ENCODE measurements around the gene CYP2W1.

Gene CYP2W1

DNA sequence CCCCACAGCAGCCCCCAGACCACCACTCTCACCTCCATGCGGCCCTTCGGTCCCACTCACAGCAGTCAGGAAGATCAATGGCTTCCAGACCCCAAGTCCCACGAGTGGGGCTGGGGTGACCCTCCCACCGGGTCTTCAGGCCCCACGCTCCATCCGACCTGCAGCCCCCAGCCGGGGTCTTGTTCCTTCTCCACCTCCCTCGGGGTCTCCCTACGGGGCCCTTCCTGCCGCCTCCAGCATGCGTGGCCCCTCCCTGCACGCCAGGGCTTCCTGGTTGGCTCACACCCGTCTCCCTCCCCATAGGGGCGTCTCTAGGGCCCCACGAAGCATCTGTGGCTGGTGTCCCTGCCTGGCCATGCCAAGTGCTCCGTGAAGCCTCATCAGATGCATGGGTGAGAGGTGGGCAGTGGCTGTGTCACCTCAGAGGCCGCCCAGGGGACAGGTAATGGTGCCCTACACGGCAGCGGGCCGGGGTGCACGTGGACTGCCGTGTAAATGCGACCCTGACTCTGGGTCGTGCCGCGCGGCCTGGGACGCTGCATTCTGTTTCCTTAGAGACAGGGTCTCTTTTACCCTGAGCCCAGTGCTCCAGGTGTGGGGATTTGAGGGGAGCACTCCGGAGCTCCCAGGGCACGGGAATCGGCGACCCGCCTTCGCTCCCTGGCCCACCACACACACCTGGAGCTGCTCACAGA lies 48.4 kb upstream of the CYP2W1 start (continued):
- TF ChIP-seq ZNF449 (tag by site-specific recombination; IDR thresholded peaks at IDR 0.05) (no peak), ZNF174 (tag by site-specific recombination; IDR thresholded peaks at IDR 0.05) (no peak), GLIS2 (tag by site-specific recombination; IDR thresholded peaks at IDR 0.05) (no peak), ZNF664 (tag by site-specific recombination; IDR thresholded peaks at IDR 0.05) (no peak), ZNF18 (tag by site-specific recombination; IDR thresholded peaks at IDR 0.05) (no peak)

GRCh38 chr7:935164-935873 lies 47.7 kb upstream of the CYP2W1 start:
- ChIA-PET CTCF (no interaction called here), POLR2A (no interaction called here)
- Histone ChIP-seq H3K4me1 (ENCODE audit: control insufficient read depth, insufficient read depth, low read length) (no peaks in the 10 kb centered on the region), H3K4me3 (ENCODE audit: low read depth, low read length) (no peak overlapping the region), H3K36me3 (ENCODE audit: control insufficient read depth in 2 of 2, insufficient read depth in 1 of 2, low read length in 2 of 2) (no peaks in the 10 kb centered on the region; a peak in 1 of 3 replicates), H3K9me3 (ENCODE audit: control insufficient read depth, insufficient read depth, low read depth, low read length) (no peaks in the 10 kb centered on the region), H3K27ac (ENCODE audit: extremely low read depth, low read depth, low read length) (no peak overlapping the region)
- TF ChIP-seq ZNF776 (tag by site-specific recombination; IDR thresholded peaks at IDR 0.05; ENCODE audit: borderline replicate concordance) (no peak), ZNF292 (tag by site-specific recombination; IDR thresholded peaks at IDR 0.05; ENCODE audit: borderline replicate concordance, low read depth) (no peak), ZNF549 (tag by site-specific recombination; IDR thresholded peaks at IDR 0.05) (no peak), GLI2 (tag by site-specific recombination; IDR thresholded peaks at IDR 0.05; ENCODE audit: borderline replicate concordance, low read depth) (no peak), KLF10 (tag by site-specific recombination; IDR thresholded peaks at IDR 0.05) (no peak), ZNF501 (tag by site-specific recombination; IDR thresholded peaks at IDR 0.05) (no peak), ZNF324 (tag by site-specific recombination; IDR thresholded peaks at IDR 0.05) (no peak), ZNF239 (tag by site-specific recombination; IDR thresholded peaks at IDR 0.05) (no peak), KLF16 (tag by site-specific recombination; IDR thresholded peaks at IDR 0.05) (no peak)
- TF ChIP-seq, protein P1, sequence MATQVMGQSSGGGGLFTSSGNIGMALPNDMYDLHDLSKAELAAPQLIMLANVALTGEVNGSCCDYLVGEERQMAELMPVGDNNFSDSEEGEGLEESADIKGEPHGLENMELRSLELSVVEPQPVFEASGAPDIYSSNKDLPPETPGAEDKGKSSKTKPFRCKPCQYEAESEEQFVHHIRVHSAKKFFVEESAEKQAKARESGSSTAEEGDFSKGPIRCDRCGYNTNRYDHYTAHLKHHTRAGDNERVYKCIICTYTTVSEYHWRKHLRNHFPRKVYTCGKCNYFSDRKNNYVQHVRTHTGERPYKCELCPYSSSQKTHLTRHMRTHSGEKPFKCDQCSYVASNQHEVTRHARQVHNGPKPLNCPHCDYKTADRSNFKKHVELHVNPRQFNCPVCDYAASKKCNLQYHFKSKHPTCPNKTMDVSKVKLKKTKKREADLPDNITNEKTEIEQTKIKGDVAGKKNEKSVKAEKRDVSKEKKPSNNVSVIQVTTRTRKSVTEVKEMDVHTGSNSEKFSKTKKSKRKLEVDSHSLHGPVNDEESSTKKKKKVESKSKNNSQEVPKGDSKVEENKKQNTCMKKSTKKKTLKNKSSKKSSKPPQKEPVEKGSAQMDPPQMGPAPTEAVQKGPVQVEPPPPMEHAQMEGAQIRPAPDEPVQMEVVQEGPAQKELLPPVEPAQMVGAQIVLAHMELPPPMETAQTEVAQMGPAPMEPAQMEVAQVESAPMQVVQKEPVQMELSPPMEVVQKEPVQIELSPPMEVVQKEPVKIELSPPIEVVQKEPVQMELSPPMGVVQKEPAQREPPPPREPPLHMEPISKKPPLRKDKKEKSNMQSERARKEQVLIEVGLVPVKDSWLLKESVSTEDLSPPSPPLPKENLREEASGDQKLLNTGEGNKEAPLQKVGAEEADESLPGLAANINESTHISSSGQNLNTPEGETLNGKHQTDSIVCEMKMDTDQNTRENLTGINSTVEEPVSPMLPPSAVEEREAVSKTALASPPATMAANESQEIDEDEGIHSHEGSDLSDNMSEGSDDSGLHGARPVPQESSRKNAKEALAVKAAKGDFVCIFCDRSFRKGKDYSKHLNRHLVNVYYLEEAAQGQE (tag by site-specific recombination; IDR thresholded peaks at IDR 0.05) = no peak

- no peak overlapping the region for H3K4me3 ChIP-seq (ENCODE audit: low read depth, low read length)
- no peaks in the 10 kb centered on the region for H3K4me1 ChIP-seq (ENCODE audit: control insufficient read depth, insufficient read depth, low read length)
- no peak for TF ChIP-seq ZFP3 (tag by site-specific recombination; IDR thresholded peaks at IDR 0.05; ENCODE audit: low read depth)
- no peak for TF ChIP-seq HOXC10 (CRISPR knock-in tag; IDR thresholded peaks at IDR 0.05)
- no peak for TF ChIP-seq ZNF10 (tag by site-specific recombination; IDR thresholded peaks at IDR 0.05)
- no peak for TF ChIP-seq ZBTB20 (tag by site-specific recombination; IDR thresholded peaks at IDR 0.05)
- no peak for TF ChIP-seq SP7 (tag by site-specific recombination; IDR thresholded peaks at IDR 0.05)
- no peak for TF ChIP-seq SCRT1 (tag by site-specific recombination; IDR thresholded peaks at IDR 0.05; ENCODE audit: borderline replicate concordance)
- no peak for TF ChIP-seq ZIC2 (tag by site-specific recombination; IDR thresholded peaks at IDR 0.05)
- TF ChIP-seq ZNF132 (tag by site-specific recombination; IDR thresholded peaks at IDR 0.05; ENCODE audit: borderline replicate concordance) = no peak
- H3K9me3 ChIP-seq (ENCODE audit: control insufficient read depth, insufficient read depth, low read depth, low read length) = no peaks in the 10 kb centered on the region
- H3K36me3 ChIP-seq (ENCODE audit: control insufficient read depth in 2 of 2, insufficient read depth in 1 of 2, low read length in 2 of 2) = no peaks in the 10 kb centered on the region; a peak in 1 of 3 replicates
- POLR2A ChIA-PET = no interaction called here
- CTCF ChIA-PET = interaction anchor here (0.6 kb wide), 1 partner anchor 73 kb away, joined by 4 read pairs; no protein-coding TSS in a partner anchor
- H3K27ac ChIP-seq (ENCODE audit: extremely low read depth, low read depth, low read length) = no peak overlapping the region
These were observed 47.1 kb upstream of the CYP2W1 start for GRCh38 chr7:935874-936385.

All from HEK293 (cell line).